ENCODE results near the gene DES. TPM values are rescaled to one million over a fixed set of nuclear protein-coding genes. Genes with fewer than 3 reads are reported as not detected.

Gene DES
- total and polyA plus RNA-seq, 2 of the 13 experiments (the other 11 are each of a cell fraction or from before 2014, with no cell fraction given) = not detected

GRCh38 chr2:219434718-219435525 lies 16.7 kb downstream of the DES start, which contains the start of gene SPEG:
Gene SPEG (plus strand): TSS chr2:219434843. CDS start chr2:219434978, 135 bp downstream.
- FAIRE-seq (no peak), ATAC-seq (peak; percentile 19), DNase-seq (ENCODE audit: low spot score) (no peak)
- H3K9ac ChIP-seq (ENCODE audit: insufficient read depth, low read depth, low read length) = no peak within 1 kb of the TSS
- no peak within 1 kb of the TSS for H2AFZ ChIP-seq (ENCODE audit: low read length)
- H3K79me2 ChIP-seq (ENCODE audit: insufficient read depth, low read length) = no peaks in the 10 kb centered on the region
- in situ Hi-C loops (cut with HindIII; ENCODE audit: extremely low pct_ligation_motif_present, low pct_unique_long_range_greater_than_20kb) (no loop called here), intact Hi-C loops (cut with micrococcal nuclease; ENCODE audit: unreplicated experiment) (no loop called here)
- H3K27ac ChIP-seq (ENCODE audit: extremely low read length, insufficient read depth, low read length) = no peak within 1 kb of the TSS
- no peak within 1 kb of the TSS for H3K4me2 ChIP-seq (ENCODE audit: low read depth, low read length)
- peaks cover 17 to 77% of the 10 kb centered on the region in 2 experiments for H3K27me3 ChIP-seq (ENCODE audit: control insufficient read depth in 1 of 2, insufficient read depth in 2 of 2, low read length in 2 of 2)
- POLR2A ChIA-PET = no interaction called here
- TF ChIP-seq ZEB1 (IDR thresholded peaks at IDR 0.05; ENCODE audit: insufficient replicate concordance, low read depth) (no peak), MTF2 (CRISPR knock-in tag; IDR thresholded peaks at IDR 0.05; ENCODE audit: borderline replicate concordance) (0 out of 2 replicates have a peak, but pooled peaks have one; percentile 7)
- BruUV-seq (replicated peaks) = no TSS peak
- 49% methylated on average over 29 of the region's 77 CpGs for WGBS (ENCODE audit: low lambda C conversion rate)
- H4K20me1 ChIP-seq (ENCODE audit: insufficient read depth, low read length) = no peaks in the 10 kb centered on the region; the same call in 1 of the 2 replicates
- no peaks in the 10 kb centered on the region for H3K4me1 ChIP-seq (ENCODE audit: insufficient read depth, low read length)
- H3K4me3 ChIP-seq (replicated peaks in 1 of 3; ENCODE audit: insufficient read depth in 1 of 3, low read depth in 2 of 3, low read length in 3 of 3) = no peak within 1 kb of the TSS
- no peaks in the 10 kb centered on the region for H3K36me3 ChIP-seq (replicated peaks in 1 of 2; ENCODE audit: control insufficient read depth in 1 of 2, insufficient read depth in 2 of 2, low read length in 2 of 2)
- no peaks in the 10 kb centered on the region for H3K9me3 ChIP-seq (ENCODE audit: low read length)
- CTCF ChIA-PET (ENCODE audit: low intra/inter-chr PET ratio, low total read pairs) = no interaction called here

GRCh38 chr2:219435701-219436100 lies 17.5 kb downstream of the DES start:
- CTCF ChIA-PET (ENCODE audit: low intra/inter-chr PET ratio, low total read pairs) = no interaction called here

More at GRCh38 chr2:219435701-219436100, 17.5 kb downstream of the DES start:
- ATAC-seq (no peak; the same call in 2 of the 3 replicates), DNase-seq (ENCODE audit: low spot score) (no peak), FAIRE-seq (no peak)
- WGBS (ENCODE audit: low lambda C conversion rate) = 11% methylated on average over 6 of the region's 6 CpGs
- intact Hi-C loops (cut with micrococcal nuclease; ENCODE audit: unreplicated experiment) (no loop called here), in situ Hi-C loops (cut with HindIII; ENCODE audit: extremely low pct_ligation_motif_present, low pct_unique_long_range_greater_than_20kb) (no loop called here)
- H3K4me2 ChIP-seq (ENCODE audit: low read depth, low read length) = no peak overlapping the region
- no peaks in the 10 kb centered on the region for H3K36me3 ChIP-seq (replicated peaks in 1 of 2; ENCODE audit: control insufficient read depth in 1 of 2, insufficient read depth in 2 of 2, low read length in 2 of 2)
- POLR2A ChIA-PET = no interaction called here
- TF ChIP-seq ZFP91 (CRISPR knock-in tag; IDR thresholded peaks at IDR 0.05; ENCODE audit: borderline replicate concordance) (0 out of 2 replicates have a peak, but pooled peaks have one; percentile 18), CREB1 (IDR thresholded peaks at IDR 0.05) (no peak), CREB1 (CRISPR knock-in tag; IDR thresholded peaks at IDR 0.05) (no peak)
- H3K27me3 ChIP-seq (ENCODE audit: control insufficient read depth in 1 of 2, insufficient read depth in 2 of 2, low read length in 2 of 2) = peaks cover 15 to 76% of the 10 kb centered on the region in 2 experiments; a peak in 4 of 5 replicates
- no peaks in the 10 kb centered on the region for H3K79me2 ChIP-seq (ENCODE audit: insufficient read depth, low read length)
- no peak overlapping the region for H3K9ac ChIP-seq (ENCODE audit: insufficient read depth, low read depth, low read length)
- no peak overlapping the region for H2AFZ ChIP-seq (ENCODE audit: low read length)
- no peak overlapping the region for H3K27ac ChIP-seq (ENCODE audit: extremely low read length, insufficient read depth, low read length)
- no peaks in the 10 kb centered on the region; the same call in 1 of the 2 replicates for H4K20me1 ChIP-seq (ENCODE audit: insufficient read depth, low read length)
- no peak overlapping the region for H3K4me3 ChIP-seq (replicated peaks in 1 of 3; ENCODE audit: insufficient read depth in 1 of 3, low read depth in 2 of 3, low read length in 3 of 3)
- BruUV-seq (replicated peaks) = no TSS peak
- H3K9me3 ChIP-seq (ENCODE audit: low read length) = no peaks in the 10 kb centered on the region
- H3K4me1 ChIP-seq (ENCODE audit: insufficient read depth, low read length) = no peaks in the 10 kb centered on the region

Data from HepG2 (cell line).